Neural progenitor cell (in vitro differentiated cells): Measurements from ENCODE around the gene CCDC82. TPM values are rescaled to one million over a fixed set of nuclear protein-coding genes. Genes with fewer than 3 reads are reported as not detected.

ENCODE experiments used
- DNase-seq: peaks from one replicate; pipeline ENCODE4 v3.0.0-alpha.2; 2016; ENCODE audit warnings: low spot score
- H2AFZ ChIP-seq: fragments of 200-600 bp; sonication (generic); replicated peaks from 2 replicates; pipeline ENCODE4 v1.6.1; 2016; ENCODE audit warnings: antibody characterized with exemption
- H3F3A ChIP-seq: fragments of 200-600 bp; sonication (generic); 2 replicates; pipeline ENCODE4 v1.6.1; 2016; ENCODE audit warnings: antibody characterized with exemption, low read depth
- H3K27ac ChIP-seq: fragments of 200-600 bp; sonication (generic); 2 replicates; pipeline ENCODE4 v1.5.1; 2016; ENCODE audit warnings: mild to moderate bottlenecking
- H3K27me3 ChIP-seq: fragments of 200-600 bp; sonication (generic); 2 replicates; pipeline ENCODE4 v1.6.1; 2016; ENCODE audit warnings: mild to moderate bottlenecking, moderate library complexity
- H3K36me3 ChIP-seq: fragments of 200-600 bp; sonication (generic); 2 replicates; pipeline ENCODE4 v1.5.1; 2016
- H3K4me1 ChIP-seq: fragments of 200-600 bp; sonication (generic); 2 replicates; pipeline ENCODE4 v1.6.1; 2016; ENCODE audit warnings: mixed run types
- H3K4me2 ChIP-seq: fragments of 200-600 bp; sonication (generic); 2 replicates; pipeline ENCODE4 v1.6.1; 2016
- H3K4me3 ChIP-seq: fragments of 200-600 bp; sonication (generic); 2 replicates; pipeline ENCODE4 v1.5.1; 2016
- H3K79me2 ChIP-seq: fragments of 200-600 bp; sonication (generic); 2 replicates; pipeline ENCODE4 v1.6.1; 2016; ENCODE audit warnings: low read depth
- H3K9ac ChIP-seq: fragments of 200-600 bp; sonication (generic); 2 replicates; pipeline ENCODE4 v1.6.1; 2016
- H3K9me3 ChIP-seq: fragments of 200-600 bp; sonication (generic); 2 replicates; pipeline ENCODE4 v1.5.1; 2016; ENCODE audit warnings: low read depth
- H4K20me1 ChIP-seq: fragments of 200-600 bp; sonication (generic); 2 replicates; pipeline ENCODE4 v1.6.1; 2016; ENCODE audit warnings: low read depth
- H3K27ac Mint-ChIP-seq: 3 replicates; pipeline ENCODE4 v1.8.0; 2021; ENCODE audit warnings: mixed read lengths
- H3K27me3 Mint-ChIP-seq: 2 replicates; pipeline ENCODE4 v1.8.0; 2022; ENCODE audit warnings: low read depth, mild to moderate bottlenecking, inconsistent platforms, moderate library complexity, mixed read lengths; ENCODE audit not compliant: insufficient read depth
- H3K36me3 Mint-ChIP-seq: 3 replicates; pipeline ENCODE4 v1.8.0; 2021; ENCODE audit warnings: mixed read lengths
- H3K4me1 Mint-ChIP-seq: 3 replicates; pipeline ENCODE4 v1.8.0; 2021; ENCODE audit warnings: mixed read lengths
- H3K4me3 Mint-ChIP-seq: 3 replicates; pipeline ENCODE4 v1.8.0; 2021; ENCODE audit warnings: mild to moderate bottlenecking, moderate library complexity, mixed read lengths
- H3K9me3 Mint-ChIP-seq: 3 replicates; pipeline ENCODE4 v1.8.0; 2020; ENCODE audit warnings: mixed read lengths
- EZH2 ChIP-seq: fragments of 200-600 bp; sonication (generic); IDR thresholded peaks from 2 replicates; pipeline ENCODE4 v1.6.1; 2017; ENCODE audit warnings: antibody characterized with exemption, mild to moderate bottlenecking, moderate library complexity
- EZH2phosphoT487 ChIP-seq: fragments of 200-600 bp; sonication (generic); IDR thresholded peaks from 2 replicates; pipeline ENCODE4 v1.6.1; 2017; ENCODE audit warnings: antibody characterized with exemption
- total RNA-seq: library from RNA; depleted of rRNA; stranded (reverse); fragments of >200 nt; gene quantifications from 2 replicates; pipeline ENCODE4 v1.2.3, GENCODE V29; 2015; ENCODE audit warnings: low replicate concordance
- TF ChIP-seq, protein P1 (sequence below): fragments of 200-600 bp; sonication (generic); IDR thresholded peaks from 2 replicates; pipeline ENCODE4 v1.5.1; 2017; ENCODE audit warnings: antibody characterized with exemption, mild to moderate bottlenecking

Gene CCDC82
- total RNA-seq, 1 donor from 2014 or later = 48.3 TPM

DNA sequence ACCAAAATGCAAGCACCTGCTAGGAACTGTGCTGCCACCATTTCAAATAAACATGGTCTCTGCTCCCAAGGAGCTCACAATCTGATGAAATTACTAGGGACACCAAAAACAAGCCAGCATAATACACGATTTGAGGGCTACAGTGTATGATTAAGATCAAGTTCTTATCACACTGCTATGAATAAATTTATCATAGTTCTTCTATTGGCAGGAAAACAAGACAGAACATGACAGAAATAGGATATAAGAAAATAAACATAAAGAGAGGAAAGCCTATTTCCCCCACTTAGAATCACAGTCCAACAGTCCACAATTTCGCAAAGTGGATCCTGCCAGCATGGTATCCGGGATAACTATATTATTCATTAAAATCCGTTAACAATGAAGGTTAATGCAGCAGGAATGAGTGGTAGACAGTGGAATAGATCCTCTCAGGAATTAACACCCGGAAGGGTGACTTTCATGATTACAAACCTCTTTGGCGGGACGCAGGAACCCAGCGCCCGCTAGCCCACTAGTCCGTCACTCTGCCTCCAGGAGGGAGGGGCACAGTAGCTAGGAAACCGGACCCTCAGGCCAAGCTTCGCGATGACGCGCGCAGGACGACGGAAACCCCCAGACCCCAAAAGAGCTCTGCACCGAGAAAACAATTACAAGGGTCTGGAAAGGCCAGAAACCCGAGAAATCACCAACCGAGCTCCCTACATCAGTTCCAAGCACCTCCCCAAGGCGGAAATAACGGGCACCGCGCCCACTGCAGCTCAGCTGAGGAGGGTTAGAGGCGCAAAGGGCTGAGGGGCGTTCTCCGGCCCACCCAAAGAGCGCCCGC lies 607 bp downstream of the CCDC82 start:
- H3K27me3 Mint-ChIP-seq = no peaks in the 10 kb centered on the region
- H4K20me1 ChIP-seq = no peaks in the 10 kb centered on the region
- H3F3A ChIP-seq = peaks cover 31% of the 10 kb centered on the region
- peaks cover 35% of the 10 kb centered on the region for H3K79me2 ChIP-seq
- H3K9me3 Mint-ChIP-seq = peaks cover 16% of the 10 kb centered on the region
- peak overlapping the region; percentile 96 for H3K4me3 Mint-ChIP-seq
- H3K36me3 ChIP-seq = no peaks in the 10 kb centered on the region
- peak overlapping the region; percentile 44 for H3K9ac ChIP-seq
- H3K36me3 Mint-ChIP-seq = peaks cover 26% of the 10 kb centered on the region
- H3K4me3 ChIP-seq = peak overlapping the region; percentile 73
- peak overlapping the region; percentile 20 for H2AFZ ChIP-seq
- DNase-seq = peak; percentile 91
- peaks cover 24% of the 10 kb centered on the region for H3K4me1 Mint-ChIP-seq
- H3K27ac ChIP-seq = peak overlapping the region; percentile 95
- TF ChIP-seq EZH2 = no peak
- TF ChIP-seq, protein P1, sequence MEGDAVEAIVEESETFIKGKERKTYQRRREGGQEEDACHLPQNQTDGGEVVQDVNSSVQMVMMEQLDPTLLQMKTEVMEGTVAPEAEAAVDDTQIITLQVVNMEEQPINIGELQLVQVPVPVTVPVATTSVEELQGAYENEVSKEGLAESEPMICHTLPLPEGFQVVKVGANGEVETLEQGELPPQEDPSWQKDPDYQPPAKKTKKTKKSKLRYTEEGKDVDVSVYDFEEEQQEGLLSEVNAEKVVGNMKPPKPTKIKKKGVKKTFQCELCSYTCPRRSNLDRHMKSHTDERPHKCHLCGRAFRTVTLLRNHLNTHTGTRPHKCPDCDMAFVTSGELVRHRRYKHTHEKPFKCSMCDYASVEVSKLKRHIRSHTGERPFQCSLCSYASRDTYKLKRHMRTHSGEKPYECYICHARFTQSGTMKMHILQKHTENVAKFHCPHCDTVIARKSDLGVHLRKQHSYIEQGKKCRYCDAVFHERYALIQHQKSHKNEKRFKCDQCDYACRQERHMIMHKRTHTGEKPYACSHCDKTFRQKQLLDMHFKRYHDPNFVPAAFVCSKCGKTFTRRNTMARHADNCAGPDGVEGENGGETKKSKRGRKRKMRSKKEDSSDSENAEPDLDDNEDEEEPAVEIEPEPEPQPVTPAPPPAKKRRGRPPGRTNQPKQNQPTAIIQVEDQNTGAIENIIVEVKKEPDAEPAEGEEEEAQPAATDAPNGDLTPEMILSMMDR = no peak
- TF ChIP-seq EZH2phosphoT487 = no peak
- H3K4me2 ChIP-seq = peak overlapping the region; percentile 94
- no peaks in the 10 kb centered on the region for H3K9me3 ChIP-seq
- peak overlapping the region; percentile 98 for H3K27ac Mint-ChIP-seq
- no peaks in the 10 kb centered on the region for H3K27me3 ChIP-seq
- peaks cover 11% of the 10 kb centered on the region for H3K4me1 ChIP-seq

DNA sequence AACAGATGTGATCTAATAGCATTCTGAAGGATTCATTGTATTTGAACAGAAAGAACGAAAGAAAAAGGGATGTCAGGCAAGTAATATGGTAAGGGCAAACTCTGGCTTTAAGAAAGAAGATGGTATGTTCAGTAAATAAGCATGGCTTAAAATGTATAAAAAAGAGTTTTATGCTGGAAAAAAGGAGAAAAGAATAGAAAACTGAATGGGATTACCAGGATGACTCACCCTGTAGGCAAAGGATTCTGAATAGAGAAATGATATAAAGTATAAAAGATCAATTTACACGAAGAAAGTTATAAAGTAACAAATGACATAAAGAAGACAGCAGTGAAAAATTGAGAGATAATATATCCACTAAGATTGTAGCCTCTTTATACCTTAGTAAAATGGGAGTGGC lies 4.5 kb downstream of the CCDC82 start:
- peaks cover 9% of the 10 kb centered on the region for H3K36me3 Mint-ChIP-seq
- peaks cover 14% of the 10 kb centered on the region for H3F3A ChIP-seq
- no peaks in the 10 kb centered on the region for H3K27me3 Mint-ChIP-seq
- no peaks in the 10 kb centered on the region for H3K9me3 ChIP-seq
- no peaks in the 10 kb centered on the region for H4K20me1 ChIP-seq
- H3K79me2 ChIP-seq = peaks cover 32% of the 10 kb centered on the region
- TF ChIP-seq, protein P1 = no peak
- TF ChIP-seq EZH2 = no peak
- no peak for TF ChIP-seq EZH2phosphoT487
- peaks cover 11% of the 10 kb centered on the region for H3K4me1 ChIP-seq
- no peak for DNase-seq
- H3K4me3 ChIP-seq = no peak overlapping the region
- H2AFZ ChIP-seq = no peak overlapping the region
- H3K4me2 ChIP-seq = no peak overlapping the region
- H3K27ac Mint-ChIP-seq = no peak overlapping the region
- no peak overlapping the region for H3K4me3 Mint-ChIP-seq
- no peak overlapping the region for H3K27ac ChIP-seq
- no peaks in the 10 kb centered on the region for H3K27me3 ChIP-seq
- peaks cover 2% of the 10 kb centered on the region for H3K9me3 Mint-ChIP-seq
- peaks cover 16% of the 10 kb centered on the region for H3K4me1 Mint-ChIP-seq
- no peak overlapping the region for H3K9ac ChIP-seq
- peaks cover 10% of the 10 kb centered on the region for H3K36me3 ChIP-seq

DNA sequence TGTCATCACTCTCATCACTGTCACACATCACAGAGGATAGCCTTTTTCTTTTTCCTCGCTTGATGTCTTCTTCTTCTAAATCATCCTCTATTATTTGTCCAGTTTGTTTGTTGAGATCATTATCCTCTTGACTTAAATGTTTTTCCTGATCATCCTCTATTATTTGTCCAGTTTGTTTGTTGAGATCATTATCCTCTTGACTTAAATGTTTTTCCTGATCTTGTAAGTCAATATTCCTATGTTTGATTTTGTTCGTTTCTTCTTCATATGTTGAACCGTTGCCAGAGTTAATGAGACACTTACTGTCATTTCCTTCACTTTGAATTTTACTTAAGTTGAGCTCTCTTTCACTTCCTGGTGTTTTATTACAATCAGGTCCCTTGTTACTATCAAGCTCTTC lies 5.6 kb downstream of the CCDC82 start:
- Histone ChIP-seq H3K27me3 (no peaks in the 10 kb centered on the region), H3F3A (peaks cover 8% of the 10 kb centered on the region), H3K79me2 (peaks cover 32% of the 10 kb centered on the region), H3K9me3 (no peaks in the 10 kb centered on the region), H3K4me1 (peaks cover 11% of the 10 kb centered on the region), H3K4me2 (no peak overlapping the region), H2AFZ (no peak overlapping the region), H3K9ac (no peak overlapping the region), H3K27ac (no peak overlapping the region), H3K4me3 (no peak overlapping the region), H3K36me3 (peaks cover 10% of the 10 kb centered on the region), H4K20me1 (no peaks in the 10 kb centered on the region)
- H3K9me3 Mint-ChIP-seq = no peaks in the 10 kb centered on the region
- peaks cover 16% of the 10 kb centered on the region for H3K4me1 Mint-ChIP-seq
- H3K36me3 Mint-ChIP-seq = peaks cover 15% of the 10 kb centered on the region
- H3K27me3 Mint-ChIP-seq = no peaks in the 10 kb centered on the region
- no peak for DNase-seq
- TF ChIP-seq, protein P1 = no peak
- no peak for TF ChIP-seq EZH2
- TF ChIP-seq EZH2phosphoT487 = no peak
- H3K27ac Mint-ChIP-seq = no peak overlapping the region
- no peak overlapping the region for H3K4me3 Mint-ChIP-seq
